ENCODE results near the gene IGFN1. TPM values are rescaled to one million over a fixed set of nuclear protein-coding genes. Genes with fewer than 3 reads are reported as not detected.

Gene IGFN1
- total RNA-seq, 1 experiment from 2014 or later = 4.3 TPM

GRCh38 chr1:201164645-201165044 is 26.0 kb upstream of the IGFN1 start:
- H3K27me3 ChIP-seq (ENCODE audit: insufficient read depth, low read depth) = no peaks in the 10 kb centered on the region
- no peak overlapping the region for H2AFZ ChIP-seq
- no peak overlapping the region for H3K4me2 ChIP-seq
- peaks cover 1% of the 10 kb centered on the region; the same call in 1 of the 2 replicates for H3F3A ChIP-seq (ENCODE audit: insufficient read depth, low read depth)
- H3K4me3 ChIP-seq = no peak overlapping the region
- H3K36me3 ChIP-seq (ENCODE audit: low read depth) = no peaks in the 10 kb centered on the region
- no peaks in the 10 kb centered on the region for H3K9me3 ChIP-seq (ENCODE audit: insufficient read depth, low read depth)
- no peaks in the 10 kb centered on the region for H4K20me1 ChIP-seq (ENCODE audit: insufficient read depth)
- peaks cover 7% of the 10 kb centered on the region for H3K4me1 ChIP-seq (replicated peaks; ENCODE audit: insufficient read depth)
- no TSS peak for BruUV-seq (replicated peaks)
- intact Hi-C loops (cut with micrococcal nuclease; ENCODE audit: unreplicated experiment) = no loop called here
- POLR2A ChIA-PET (ENCODE audit: unreplicated experiment) = no interaction called here
- DNase-seq = no peak
- no peak for TF ChIP-seq CTCF (conservative IDR thresholded peaks at IDR 0.05)
- TF ChIP-seq EZH2 (IDR thresholded peaks at IDR 0.05; ENCODE audit: low read depth) = no peak
- no peaks in the 10 kb centered on the region for H3K9me2 ChIP-seq (ENCODE audit: insufficient read depth)
- CTCF ChIA-PET = no interaction called here
- H3K79me2 ChIP-seq (ENCODE audit: low read depth) = no peaks in the 10 kb centered on the region
- H3K27ac ChIP-seq = no peak overlapping the region

- Histone ChIP-seq H3K9me3 (ENCODE audit: insufficient read depth, low read depth) (no peaks in the 10 kb centered on the region), H3K4me1 (replicated peaks; ENCODE audit: insufficient read depth) (peaks cover 25% of the 10 kb centered on the region), H3K9me2 (ENCODE audit: insufficient read depth) (no peaks in the 10 kb centered on the region), H2AFZ (no peak overlapping the region), H4K20me1 (ENCODE audit: insufficient read depth) (no peaks in the 10 kb centered on the region), H3F3A (ENCODE audit: insufficient read depth, low read depth) (peaks cover 15% of the 10 kb centered on the region), H3K79me2 (ENCODE audit: low read depth) (no peaks in the 10 kb centered on the region), H3K4me3 (no peak overlapping the region), H3K36me3 (ENCODE audit: low read depth) (no peaks in the 10 kb centered on the region), H3K4me2 (no peak overlapping the region), H3K27me3 (ENCODE audit: insufficient read depth, low read depth) (no peaks in the 10 kb centered on the region), H3K27ac (no peak overlapping the region)
- intact Hi-C loops (cut with micrococcal nuclease; ENCODE audit: unreplicated experiment) = no loop called here
- no TSS peak for BruUV-seq (replicated peaks)
- no peak for DNase-seq
- TF ChIP-seq CTCF (conservative IDR thresholded peaks at IDR 0.05) (no peak), EZH2 (IDR thresholded peaks at IDR 0.05; ENCODE audit: low read depth) (no peak)
- CTCF ChIA-PET = no interaction called here
- POLR2A ChIA-PET (ENCODE audit: unreplicated experiment) = no interaction called here
Measured at GRCh38 chr1:201167041-201167991, 23.3 kb upstream of the IGFN1 start.

- Histone ChIP-seq H3K9me3 (ENCODE audit: insufficient read depth, low read depth) (no peaks in the 10 kb centered on the region), H3K27me3 (ENCODE audit: insufficient read depth, low read depth) (no peaks in the 10 kb centered on the region), H3K4me3 (no peak overlapping the region), H4K20me1 (ENCODE audit: insufficient read depth) (no peaks in the 10 kb centered on the region), H3K27ac (no peak overlapping the region), H3K4me1 (replicated peaks; ENCODE audit: insufficient read depth) (peaks cover 42% of the 10 kb centered on the region), H3K79me2 (ENCODE audit: low read depth) (no peaks in the 10 kb centered on the region), H3F3A (ENCODE audit: insufficient read depth, low read depth) (peaks cover 27% of the 10 kb centered on the region), H3K4me2 (no peak overlapping the region), H2AFZ (no peak overlapping the region), H3K9me2 (ENCODE audit: insufficient read depth) (no peaks in the 10 kb centered on the region), H3K36me3 (ENCODE audit: low read depth) (no peaks in the 10 kb centered on the region)
- ChIA-PET CTCF (interaction anchor here (0.5 kb wide), 1 partner anchor 16 kb away, joined by 3 read pairs; no protein-coding TSS in a partner anchor), POLR2A (ENCODE audit: unreplicated experiment) (no interaction called here)
- no TSS peak for BruUV-seq (replicated peaks)
- TF ChIP-seq CTCF (conservative IDR thresholded peaks at IDR 0.05) (no peak), EZH2 (IDR thresholded peaks at IDR 0.05; ENCODE audit: low read depth) (no peak)
- no peak for DNase-seq
- intact Hi-C loops (cut with micrococcal nuclease; ENCODE audit: unreplicated experiment) = no loop called here
Measured at GRCh38 chr1:201169203-201169602, 21.4 kb upstream of the IGFN1 start.
